ENCODE measurements around the gene SEMA3C.

DNA sequence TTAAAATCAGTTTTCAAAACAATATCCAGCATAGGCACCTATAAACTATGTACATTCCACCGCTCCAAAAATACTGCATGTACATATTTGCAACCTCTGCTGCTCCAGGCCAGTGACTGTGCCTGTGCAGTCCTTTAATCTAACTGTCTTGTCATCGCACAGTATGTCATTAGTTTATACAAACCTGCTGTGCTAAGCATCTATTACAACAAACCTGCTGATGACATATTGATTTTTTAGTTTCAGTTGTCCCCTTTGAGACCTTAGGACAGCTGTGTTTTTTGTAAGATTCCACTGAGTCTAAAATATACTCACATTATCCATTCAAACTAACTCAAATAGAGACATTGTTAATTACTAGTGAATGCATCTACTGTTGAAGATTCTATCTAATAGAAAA lies 33.1 kb downstream of the SEMA3C start:
- TF ChIP-seq, protein P1, sequence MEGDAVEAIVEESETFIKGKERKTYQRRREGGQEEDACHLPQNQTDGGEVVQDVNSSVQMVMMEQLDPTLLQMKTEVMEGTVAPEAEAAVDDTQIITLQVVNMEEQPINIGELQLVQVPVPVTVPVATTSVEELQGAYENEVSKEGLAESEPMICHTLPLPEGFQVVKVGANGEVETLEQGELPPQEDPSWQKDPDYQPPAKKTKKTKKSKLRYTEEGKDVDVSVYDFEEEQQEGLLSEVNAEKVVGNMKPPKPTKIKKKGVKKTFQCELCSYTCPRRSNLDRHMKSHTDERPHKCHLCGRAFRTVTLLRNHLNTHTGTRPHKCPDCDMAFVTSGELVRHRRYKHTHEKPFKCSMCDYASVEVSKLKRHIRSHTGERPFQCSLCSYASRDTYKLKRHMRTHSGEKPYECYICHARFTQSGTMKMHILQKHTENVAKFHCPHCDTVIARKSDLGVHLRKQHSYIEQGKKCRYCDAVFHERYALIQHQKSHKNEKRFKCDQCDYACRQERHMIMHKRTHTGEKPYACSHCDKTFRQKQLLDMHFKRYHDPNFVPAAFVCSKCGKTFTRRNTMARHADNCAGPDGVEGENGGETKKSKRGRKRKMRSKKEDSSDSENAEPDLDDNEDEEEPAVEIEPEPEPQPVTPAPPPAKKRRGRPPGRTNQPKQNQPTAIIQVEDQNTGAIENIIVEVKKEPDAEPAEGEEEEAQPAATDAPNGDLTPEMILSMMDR (IDR thresholded peaks at IDR 0.05) = no peak
- TF ChIP-seq POLR2AphosphoS5 (IDR thresholded peaks at IDR 0.05) = no peak
